ENCODE results near the gene C10orf105.

The C10orf105 gene

GRCh38 chr10:71737001-71737833, 17.6 kb upstream of the C10orf105 start:
- DNase-seq, result no peak

- no peak for DNase-seq
Observed at GRCh38 chr10:71736570-71736952, 17.0 kb upstream of the C10orf105 start.

GRCh38 chr10:71735709-71736569, 16.4 kb upstream of the C10orf105 start:
- peak; percentile 45 for DNase-seq

- no peak for DNase-seq
Observed at GRCh38 chr10:71734797-71735196, 15.2 kb upstream of the C10orf105 start.

- no peak for DNase-seq
Observed at GRCh38 chr10:71731791-71732190, 12.2 kb upstream of the C10orf105 start.

- DNase-seq, result no peak
Observed at GRCh38 chr10:71729161-71729636, 9.6 kb upstream of the C10orf105 start.

- no peak for DNase-seq
Observed at GRCh38 chr10:71727738-71728737, 8.5 kb upstream of the C10orf105 start.

GRCh38 chr10:71727105-71727737, 7.6 kb upstream of the C10orf105 start:
- DNase-seq, result peak; percentile 54

- DNase-seq, result no peak
Observed at GRCh38 chr10:71726580-71727104, 7.1 kb upstream of the C10orf105 start.

GRCh38 chr10:71725998-71726579, 6.5 kb upstream of the C10orf105 start:
- peak; percentile 79 for DNase-seq

- DNase-seq, result no peak
Observed at GRCh38 chr10:71725249-71725648, 5.7 kb upstream of the C10orf105 start.

- no peak for DNase-seq
Observed at GRCh38 chr10:71724539-71724938, 5.0 kb upstream of the C10orf105 start.

- no peak for DNase-seq
Observed at GRCh38 chr10:71723311-71723710, 3.7 kb upstream of the C10orf105 start.

- DNase-seq, result no peak
Observed at GRCh38 chr10:71722849-71723248, 3.3 kb upstream of the C10orf105 start.

- no peak for DNase-seq
Observed at GRCh38 chr10:71721313-71721712, 1.7 kb upstream of the C10orf105 start.

GRCh38 chr10:71720288-71720687, 710 bp upstream of the C10orf105 start:
- DNase-seq, result no peak

- DNase-seq, result no peak
Observed at GRCh38 chr10:71719042-71719441, 536 bp downstream of the C10orf105 start.

GRCh38 chr10:71718165-71718698, 1.3 kb downstream of the C10orf105 start:
- no peak for DNase-seq

- no peak for DNase-seq
Observed at GRCh38 chr10:71717551-71717951, 2.0 kb downstream of the C10orf105 start.

- DNase-seq, result no peak
Observed at GRCh38 chr10:71717056-71717455, 2.5 kb downstream of the C10orf105 start.

GRCh38 chr10:71716426-71716825, 3.2 kb downstream of the C10orf105 start:
- DNase-seq, result no peak

Measured in activated T-cell treated with anti-CD3 and anti-CD28 coated beads for 4 hours (primary cell).